Trophoblast cell (in vitro differentiated cells and primary cell): Measurements from ENCODE around the gene PIH1D1. TPM values are rescaled to one million over a fixed set of nuclear protein-coding genes. Genes with fewer than 3 reads are reported as not detected.

Source experiments
- DNase-seq, 2 donors: peaks; one replicate each; pipeline ENCODE4 v3.0.0-alpha.2; 2016
- H2AFZ ChIP-seq: 2 replicates; pipeline ENCODE4 v1.6.1; 2013; ENCODE audit warnings: low read length, moderate library complexity, mild to moderate bottlenecking; ENCODE audit not compliant: insufficient read depth, poor library complexity
- H2AK5ac ChIP-seq: 2 replicates; pipeline ENCODE4 v1.6.1; 2013; ENCODE audit warnings: mild to moderate bottlenecking, low read length
- H2BK120ac ChIP-seq: 2 replicates; pipeline ENCODE4 v1.6.1; 2013; ENCODE audit warnings: low read length, mild to moderate bottlenecking, moderate library complexity; ENCODE audit not compliant: insufficient read depth, poor library complexity
- H2BK12ac ChIP-seq: 2 replicates; pipeline ENCODE4 v1.6.1; 2013; ENCODE audit warnings: mild to moderate bottlenecking, low read length, moderate library complexity
- H2BK5ac ChIP-seq: 2 replicates; pipeline ENCODE4 v1.6.1; 2013; ENCODE audit warnings: low read length, low read depth, moderate library complexity, mild to moderate bottlenecking; ENCODE audit not compliant: poor library complexity
- H3K14ac ChIP-seq: 2 replicates; pipeline ENCODE4 v1.6.1; 2013; ENCODE audit warnings: mild to moderate bottlenecking, low read length
- H3K18ac ChIP-seq: 2 replicates; pipeline ENCODE4 v1.6.1; 2013; ENCODE audit warnings: mild to moderate bottlenecking, low read length
- H3K23ac ChIP-seq: 2 replicates; pipeline ENCODE4 v1.6.1; 2013; ENCODE audit warnings: low read length
- H3K27ac ChIP-seq: 2 replicates; pipeline ENCODE4 v1.5.1; 2013; ENCODE audit warnings: low read depth, mild to moderate bottlenecking, inconsistent platforms, low read length, moderate library complexity
- H3K27me3 ChIP-seq: 2 replicates; pipeline ENCODE4 v1.6.1; 2013; ENCODE audit warnings: inconsistent platforms, mild to moderate bottlenecking, low read length, moderate library complexity; ENCODE audit not compliant: insufficient read depth
- H3K36me3 ChIP-seq, 2 experiments: 1 replicate in 1 of 2; 2 replicates in 1 of 2; pipeline ENCODE4 v1.6.1; 2013; ENCODE audit warnings: low read length in 2 of 2, mild to moderate bottlenecking in 2 of 2, moderate library complexity in 1 of 2; ENCODE audit not compliant: insufficient read depth in 2 of 2, control insufficient read depth in 1 of 2
- H3K4ac ChIP-seq: 2 replicates; pipeline ENCODE4 v1.6.1; 2013; ENCODE audit warnings: low read depth, mild to moderate bottlenecking, low read length, moderate library complexity
- H3K4me1 ChIP-seq, 2 experiments: 1 replicate in 1 of 2; 2 replicates in 1 of 2; pipeline ENCODE4 v1.6.1; 2013; ENCODE audit warnings: low read length in 2 of 2, mild to moderate bottlenecking in 2 of 2, moderate library complexity in 1 of 2; ENCODE audit not compliant: insufficient read depth in 2 of 2, control insufficient read depth in 1 of 2
- H3K4me2 ChIP-seq: 2 replicates; pipeline ENCODE4 v1.6.1; 2013; ENCODE audit warnings: inconsistent platforms, mild to moderate bottlenecking, low read length, moderate library complexity
- H3K4me3 ChIP-seq: 2 replicates; pipeline ENCODE4 v1.5.1; 2013; ENCODE audit warnings: mild to moderate bottlenecking, low read depth, low read length, inconsistent platforms
- H3K79me1 ChIP-seq: one replicate; pipeline ENCODE4 v1.6.1; 2013; ENCODE audit warnings: low read length
- H3K79me2 ChIP-seq: 2 replicates; pipeline ENCODE4 v1.6.1; 2013; ENCODE audit warnings: low read length, mild to moderate bottlenecking; ENCODE audit not compliant: control insufficient read depth, insufficient read depth, poor library complexity
- H3K9ac ChIP-seq: 2 replicates; pipeline ENCODE4 v1.6.1; 2013; ENCODE audit warnings: mild to moderate bottlenecking, low read length
- H3K9me3 ChIP-seq: 2 replicates; pipeline ENCODE4 v1.6.1; 2013; ENCODE audit warnings: low read depth, mild to moderate bottlenecking, control low read depth, inconsistent platforms, low read length; ENCODE audit not compliant: insufficient read depth
- H4K12ac ChIP-seq: 2 replicates; pipeline ENCODE4 v1.6.1; 2013; ENCODE audit warnings: low read depth, mild to moderate bottlenecking, low read length, moderate library complexity
- H4K8ac ChIP-seq: 2 replicates; pipeline ENCODE4 v1.6.1; 2013; ENCODE audit warnings: low read depth, mild to moderate bottlenecking, low read length, moderate library complexity
- H4K91ac ChIP-seq: one replicate; pipeline ENCODE4 v1.6.1; 2013; ENCODE audit warnings: low read depth, mild to moderate bottlenecking, low read length, moderate library complexity
- WGBS: extraction: QIAGEN DNeasy Blood & Tissue Kit; methylation state at CpG from one replicate; pipeline ENCODE4 v1.1.7; 2013; ENCODE audit warnings: missing lambda C conversion rate; ENCODE audit not compliant: insufficient read length, insufficient coverage; ENCODE audit errors: extremely low coverage; 5-methylcytosine and 5-hydroxymethylcytosine counted together
- polyA plus RNA-seq: library from polyadenylated mRNA; stranded (reverse); fragments of 200-250 nt; gene quantifications from 2 replicates; pipeline ENCODE4 v1.2.3, GENCODE V29; 2013

PIH1D1 gene
- 67.0 and 67.7 TPM in 2 replicates for polyA plus RNA-seq

DNA sequence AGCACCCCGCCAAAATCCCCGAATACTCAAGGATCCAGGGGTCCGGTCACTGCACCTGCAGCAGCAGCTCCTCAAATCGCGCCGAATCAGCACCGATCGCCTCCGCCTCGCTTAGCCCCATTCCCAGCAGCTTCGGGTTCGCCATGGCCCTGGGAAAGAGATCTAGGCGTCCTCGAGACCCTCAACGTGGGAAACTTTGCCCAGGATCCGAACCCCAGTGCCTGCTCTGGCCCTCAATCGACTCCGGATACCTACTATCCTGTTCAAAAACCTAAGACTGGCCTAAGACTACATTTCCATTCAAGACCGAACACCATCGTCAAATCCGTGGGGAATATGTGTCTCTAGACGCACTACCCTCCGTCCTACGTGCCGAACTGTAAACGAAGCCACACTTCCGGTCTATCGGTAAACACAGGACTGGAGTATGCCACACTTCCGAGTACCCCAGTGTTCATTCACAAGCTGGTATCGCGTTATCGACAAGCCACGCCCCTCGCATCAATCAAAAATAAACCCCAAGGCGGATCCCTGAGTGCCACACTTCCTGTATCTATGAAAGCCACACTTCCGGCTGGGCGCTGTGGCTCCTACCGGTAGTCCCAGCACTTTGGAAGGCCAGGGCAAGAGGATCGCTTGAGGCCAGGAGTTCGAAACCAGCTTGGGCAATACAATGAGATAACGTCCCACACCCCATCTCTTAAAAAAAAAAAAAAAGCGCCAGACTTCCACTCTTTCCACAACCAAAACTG lies at the start of gene PIH1D1:
Gene PIH1D1 (minus strand): TSS at position 385 of the 752 bp plus-strand sequence. CDS start 240 bp downstream, at position 145.
- Histone ChIP-seq H3K27ac (peak within 1 kb of the TSS; percentile 97), H2BK12ac (no peak within 1 kb of the TSS), H2AK5ac (peak within 1 kb of the TSS; percentile 94), H3K4me2 (peak within 1 kb of the TSS; percentile 97), H3K4ac (peak within 1 kb of the TSS; percentile 96), H3K9ac (peak within 1 kb of the TSS; percentile 85), H4K12ac (peak within 1 kb of the TSS; percentile 79), H3K18ac (peak within 1 kb of the TSS; percentile 72), H3K79me1 (peaks cover 11% of the 10 kb centered on the region), H3K23ac (no peak within 1 kb of the TSS), H2BK5ac (peak within 1 kb of the TSS; percentile 23), H4K8ac (peak within 1 kb of the TSS; percentile 94), H3K27me3 (no peaks in the 10 kb centered on the region), H3K9me3 (no peaks in the 10 kb centered on the region), H3K4me1 (peaks cover 0 to 3% of the 10 kb centered on the region in 2 experiments), H2AFZ (peak within 1 kb of the TSS; percentile 83), H3K79me2 (peaks cover 9% of the 10 kb centered on the region), H3K14ac (peak within 1 kb of the TSS; percentile 85), H4K91ac (peak within 1 kb of the TSS; percentile 82), H3K36me3 (peaks cover 24 to 27% of the 10 kb centered on the region in 2 experiments), H2BK120ac (peak within 1 kb of the TSS; percentile 75), H3K4me3 (peak within 1 kb of the TSS; percentile 85)
- WGBS = no CpG with 5 or more reads among the region's 42 CpGs
- DNase-seq = peak; percentile 99

- Histone ChIP-seq H4K12ac (no peak overlapping the region), H3K27ac (no peak overlapping the region), H3K9ac (no peak overlapping the region), H3K4me1 (peaks cover 2 to 8% of the 10 kb centered on the region in 2 experiments), H3K36me3 (peaks cover 29 to 34% of the 10 kb centered on the region in 2 experiments), H2BK120ac (no peak overlapping the region), H3K4me3 (no peak overlapping the region), H3K4me2 (no peak overlapping the region), H3K79me2 (peaks cover 9% of the 10 kb centered on the region), H4K91ac (no peak overlapping the region), H2BK5ac (no peak overlapping the region), H3K4ac (no peak overlapping the region), H3K14ac (no peak overlapping the region), H3K27me3 (no peaks in the 10 kb centered on the region), H3K18ac (no peak overlapping the region), H4K8ac (no peak overlapping the region), H2AFZ (no peak overlapping the region), H2BK12ac (no peak overlapping the region), H3K23ac (no peak overlapping the region), H2AK5ac (no peak overlapping the region), H3K9me3 (no peaks in the 10 kb centered on the region), H3K79me1 (peaks cover 9% of the 10 kb centered on the region)
- no CpG with 5 or more reads among the region's 19 CpGs for WGBS
- no peak for DNase-seq
These were observed 47.5 kb upstream of the PIH1D1 start for GRCh38 chr19:49499030-49499670.

- Histone ChIP-seq H4K12ac (no peak overlapping the region), H2AFZ (no peak overlapping the region), H3K9me3 (no peaks in the 10 kb centered on the region), H2BK120ac (no peak overlapping the region), H3K14ac (no peak overlapping the region), H3K4ac (no peak overlapping the region), H4K91ac (no peak overlapping the region), H3K27ac (no peak overlapping the region), H3K36me3 (peaks cover 29 to 34% of the 10 kb centered on the region in 2 experiments), H3K79me2 (peaks cover 9% of the 10 kb centered on the region), H3K27me3 (no peaks in the 10 kb centered on the region), H4K8ac (no peak overlapping the region), H3K79me1 (peaks cover 9% of the 10 kb centered on the region), H3K4me2 (no peak overlapping the region), H3K23ac (no peak overlapping the region), H2BK5ac (no peak overlapping the region), H3K4me1 (peaks cover 2 to 8% of the 10 kb centered on the region in 2 experiments), H3K4me3 (no peak overlapping the region), H3K9ac (no peak overlapping the region), H3K18ac (no peak overlapping the region), H2AK5ac (no peak overlapping the region), H2BK12ac (no peak overlapping the region)
- DNase-seq = no peak
- no CpG with 5 or more reads among the region's 7 CpGs for WGBS
These were observed 46.9 kb upstream of the PIH1D1 start for GRCh38 chr19:49498475-49498874.

- no peaks in the 10 kb centered on the region for H3K27me3 ChIP-seq
- H3K27ac ChIP-seq = no peak overlapping the region
- H2BK120ac ChIP-seq = no peak overlapping the region
- H3K14ac ChIP-seq = no peak overlapping the region
- no peak overlapping the region for H2BK12ac ChIP-seq
- no peak overlapping the region for H4K91ac ChIP-seq
- H3K79me1 ChIP-seq = peaks cover 9% of the 10 kb centered on the region
- H3K18ac ChIP-seq = no peak overlapping the region
- H3K4me1 ChIP-seq = peaks cover 2 to 8% of the 10 kb centered on the region in 2 experiments
- no peak overlapping the region for H4K8ac ChIP-seq
- no peak overlapping the region for H3K9ac ChIP-seq
- peak overlapping the region; percentile 94 for H3K4me2 ChIP-seq
- no peak overlapping the region for H2AFZ ChIP-seq
- no peak overlapping the region for H3K4me3 ChIP-seq
- no peak overlapping the region for H3K23ac ChIP-seq
- no peaks in the 10 kb centered on the region for H3K9me3 ChIP-seq
- no peak overlapping the region for H2AK5ac ChIP-seq
- peak overlapping the region; percentile 18 for H3K4ac ChIP-seq
- peaks cover 29 to 35% of the 10 kb centered on the region in 2 experiments for H3K36me3 ChIP-seq
- H3K79me2 ChIP-seq = peaks cover 9% of the 10 kb centered on the region
- H4K12ac ChIP-seq = no peak overlapping the region
- WGBS = no CpG with 5 or more reads among the region's 12 CpGs
- DNase-seq = no peak
- no peak overlapping the region for H2BK5ac ChIP-seq
These were observed 46.1 kb upstream of the PIH1D1 start for GRCh38 chr19:49497789-49498103.
